Kidney epithelial cell (primary cell): ENCODE measurements around the gene THSD4. TPM values are rescaled to one million over a fixed set of nuclear protein-coding genes. Genes with fewer than 3 reads are reported as not detected.
"Not testable (repeated sequence)": the region's sequence is repeated elsewhere in the genome, so short reads cannot be mapped to it uniquely, and the experiment has no call there.

Experiments used
- DNase-seq: peaks from one replicate; pipeline ENCODE4 v3.0.0-alpha.2; 2010; ENCODE audit warnings: low read depth
- H3K27me3 ChIP-seq: 2 replicates; pipeline ENCODE4 v1.6.0; 2011; ENCODE audit warnings: low read length; ENCODE audit not compliant: control insufficient read depth, insufficient read depth
- H3K36me3 ChIP-seq: 2 replicates; pipeline ENCODE4 v1.5.1; 2011; ENCODE audit warnings: low read length; ENCODE audit not compliant: control insufficient read depth, insufficient read depth
- H3K4me3 ChIP-seq: 2 replicates; pipeline ENCODE4 v1.5.1; 2011; ENCODE audit warnings: low read depth, mild to moderate bottlenecking, control low read depth, low read length
- total RNA-seq: library from RNA; depleted of rRNA; stranded (reverse); fragments of >200 nt; gene quantifications from 2 replicates; pipeline ENCODE4 v1.2.3, GENCODE V29; 2015
- TF ChIP-seq, protein P1 (sequence below): IDR thresholded peaks from 2 replicates; pipeline ENCODE4 v1.5.1; 2011; ENCODE audit warnings: mild to moderate bottlenecking, moderate library complexity, low read length, control low read depth, inconsistent platforms; ENCODE audit not compliant: insufficient read depth, poor library complexity, severe bottlenecking

THSD4 gene
- total RNA-seq, 1 donor from 2014 or later: 17.7 TPM

- H3K27me3 ChIP-seq: no peaks in the 10 kb centered on the region
- TF ChIP-seq, protein P1, sequence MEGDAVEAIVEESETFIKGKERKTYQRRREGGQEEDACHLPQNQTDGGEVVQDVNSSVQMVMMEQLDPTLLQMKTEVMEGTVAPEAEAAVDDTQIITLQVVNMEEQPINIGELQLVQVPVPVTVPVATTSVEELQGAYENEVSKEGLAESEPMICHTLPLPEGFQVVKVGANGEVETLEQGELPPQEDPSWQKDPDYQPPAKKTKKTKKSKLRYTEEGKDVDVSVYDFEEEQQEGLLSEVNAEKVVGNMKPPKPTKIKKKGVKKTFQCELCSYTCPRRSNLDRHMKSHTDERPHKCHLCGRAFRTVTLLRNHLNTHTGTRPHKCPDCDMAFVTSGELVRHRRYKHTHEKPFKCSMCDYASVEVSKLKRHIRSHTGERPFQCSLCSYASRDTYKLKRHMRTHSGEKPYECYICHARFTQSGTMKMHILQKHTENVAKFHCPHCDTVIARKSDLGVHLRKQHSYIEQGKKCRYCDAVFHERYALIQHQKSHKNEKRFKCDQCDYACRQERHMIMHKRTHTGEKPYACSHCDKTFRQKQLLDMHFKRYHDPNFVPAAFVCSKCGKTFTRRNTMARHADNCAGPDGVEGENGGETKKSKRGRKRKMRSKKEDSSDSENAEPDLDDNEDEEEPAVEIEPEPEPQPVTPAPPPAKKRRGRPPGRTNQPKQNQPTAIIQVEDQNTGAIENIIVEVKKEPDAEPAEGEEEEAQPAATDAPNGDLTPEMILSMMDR: no peak
- no peaks in the 10 kb centered on the region for H3K36me3 ChIP-seq
- no peak for DNase-seq
- no peak overlapping the region for H3K4me3 ChIP-seq
These were observed 53.0 kb downstream of the THSD4 start for GRCh38 chr15:71168166-71168834.

- TF ChIP-seq, protein P1: no peak
- no peak overlapping the region for H3K4me3 ChIP-seq
- DNase-seq: no peak
- no peaks in the 10 kb centered on the region for H3K36me3 ChIP-seq
- no peaks in the 10 kb centered on the region for H3K27me3 ChIP-seq
These were observed 54.9 kb downstream of the THSD4 start for GRCh38 chr15:71170163-71170562.

GRCh38 chr15:71171195-71171594, 55.9 kb downstream of the THSD4 start:
- TF ChIP-seq, protein P1: no peak
- Histone ChIP-seq H3K36me3 (no peaks in the 10 kb centered on the region), H3K27me3 (no peaks in the 10 kb centered on the region), H3K4me3 (no peak overlapping the region)
- DNase-seq: no peak

- not testable (repeated sequence) for DNase-seq, H3K27me3 ChIP-seq, H3K36me3 ChIP-seq, H3K4me3 ChIP-seq
These were observed 59.1 kb downstream of the THSD4 start for GRCh38 chr15:71174360-71174759.

DNA sequence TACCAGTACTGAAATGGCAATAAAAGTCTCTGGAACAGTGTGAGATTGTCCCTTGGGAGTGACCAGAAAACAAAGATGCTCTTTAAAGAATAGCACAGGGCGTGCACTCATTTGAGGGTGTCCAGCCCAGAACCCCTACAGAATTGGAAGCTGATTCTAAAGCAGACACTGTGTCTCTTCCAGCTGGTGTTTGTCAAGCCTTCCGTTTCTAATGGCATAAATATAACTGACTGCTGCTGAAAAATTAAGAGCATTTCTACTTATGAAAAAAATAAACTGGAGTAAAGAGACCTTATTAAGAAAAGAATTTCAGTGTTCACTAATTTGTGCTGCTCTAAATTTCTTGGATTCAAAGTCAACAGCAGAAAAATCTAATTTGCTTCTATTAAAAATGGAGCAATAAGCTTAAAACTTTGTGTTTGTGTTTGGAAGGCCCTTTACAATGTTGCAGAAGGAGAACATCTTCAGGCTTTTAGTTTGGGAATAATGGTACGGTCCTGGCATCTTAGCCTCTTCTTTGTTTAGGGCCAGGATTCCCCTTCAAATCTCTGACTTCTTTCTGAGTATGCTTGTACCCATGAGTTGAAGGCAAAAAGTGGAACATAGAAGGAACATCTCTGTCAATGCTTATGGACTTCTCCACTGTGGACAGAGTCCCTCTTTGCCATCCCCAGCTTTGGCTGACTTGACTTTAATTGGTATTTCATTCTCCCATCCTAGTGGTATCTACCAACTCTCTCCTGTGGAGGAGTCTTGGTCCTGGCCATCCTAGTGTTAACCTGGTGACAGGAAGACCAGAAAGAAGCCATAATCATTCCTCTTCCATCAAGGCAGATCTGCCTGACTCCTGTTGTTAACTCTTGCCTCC, 65.9 kb downstream of the THSD4 start:
- TF ChIP-seq, protein P1: no peak

GRCh38 chr15:71182522-71182921, 67.3 kb downstream of the THSD4 start:
- TF ChIP-seq, protein P1: no peak
- no peak for DNase-seq
- Histone ChIP-seq H3K36me3 (no peaks in the 10 kb centered on the region), H3K4me3 (no peak overlapping the region), H3K27me3 (no peaks in the 10 kb centered on the region)

More for the DNA sequence above, 65.9 kb downstream of the THSD4 start:
- no peaks in the 10 kb centered on the region for H3K36me3 ChIP-seq
- no peaks in the 10 kb centered on the region for H3K27me3 ChIP-seq
- H3K4me3 ChIP-seq: no peak overlapping the region
- DNase-seq: no peak
